IPS-NIHi7 (cell line): ENCODE data around the gene AMZ1.

Source experiments
- DNase-seq: peaks from one replicate; pipeline ENCODE4 v3.0.0; 2012; ENCODE audit warnings: mixed read lengths; ENCODE audit errors: extremely low spot score

The AMZ1 gene

GRCh38 chr7:2750004-2750407 is 62.0 kb downstream of the AMZ1 start:
- no peak for DNase-seq

DNA sequence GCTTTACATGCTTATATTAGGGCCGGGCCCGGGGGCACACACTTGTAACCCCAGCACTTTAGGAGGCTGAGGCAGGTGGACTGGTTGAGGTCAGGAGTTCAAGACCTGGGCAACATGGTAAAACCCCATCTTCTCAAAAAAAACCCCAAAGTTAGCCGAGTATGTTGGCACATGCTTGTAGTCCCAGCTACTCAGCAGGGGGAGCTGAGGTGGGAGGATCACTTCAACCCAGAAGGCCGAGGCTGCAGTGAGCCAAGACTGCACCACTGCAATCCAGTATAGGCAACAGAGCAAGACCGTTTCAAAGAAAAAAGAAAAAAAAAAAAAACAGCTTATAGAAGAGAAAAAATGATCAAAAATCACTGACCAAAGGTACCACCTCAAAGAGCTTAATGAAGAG is 63.1 kb downstream of the AMZ1 start:
- no peak for DNase-seq

DNA sequence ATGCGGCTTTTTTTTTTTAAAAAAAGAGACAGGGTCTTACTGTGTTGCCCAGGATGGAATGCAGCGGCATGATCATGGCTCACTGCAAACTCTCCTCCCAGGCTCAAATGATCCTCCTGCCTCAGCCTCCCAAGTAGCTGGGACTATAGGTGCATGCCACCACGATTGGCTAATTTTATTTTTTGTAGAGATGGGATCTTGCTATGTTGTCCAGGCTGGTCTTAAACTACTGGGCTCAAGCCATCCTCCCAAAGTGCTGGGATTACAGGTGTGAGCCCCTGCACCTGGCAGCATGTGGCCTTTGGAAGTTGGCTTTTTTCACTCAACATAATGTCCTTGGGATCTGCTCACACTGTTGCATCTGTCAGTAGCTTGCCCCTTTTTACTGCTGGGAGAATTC is 65.1 kb downstream of the AMZ1 start:
- DNase-seq = no peak

GRCh38 chr7:2754086-2754485 is 66.1 kb downstream of the AMZ1 start:
- DNase-seq = no peak

DNA sequence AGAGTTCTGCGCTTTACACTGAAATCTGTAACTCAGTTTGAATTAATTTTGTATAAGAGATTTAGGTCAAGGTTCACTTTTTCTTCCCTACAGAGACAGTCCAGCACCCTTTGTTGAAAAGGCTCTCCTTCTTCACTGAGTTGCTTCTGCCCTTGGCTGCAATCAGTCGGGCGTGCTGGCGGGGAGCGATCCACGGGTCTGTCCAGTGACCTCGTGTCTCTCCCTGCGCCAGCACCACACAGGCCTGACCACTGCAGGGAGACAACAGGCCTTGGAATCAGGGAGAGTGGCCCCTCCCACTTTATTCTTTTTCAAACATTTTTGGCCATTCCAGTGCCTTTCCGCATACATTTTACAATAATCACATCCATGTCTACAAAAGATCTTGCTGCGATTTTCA is 66.9 kb downstream of the AMZ1 start:
- no peak for DNase-seq

GRCh38 chr7:2755531-2755930 is 67.5 kb downstream of the AMZ1 start:
- DNase-seq = no peak

GRCh38 chr7:2757361-2757903 is 69.4 kb downstream of the AMZ1 start:
- DNase-seq = no peak

GRCh38 chr7:2757904-2758672 is 70.1 kb downstream of the AMZ1 start:
- peak; percentile 60 for DNase-seq

GRCh38 chr7:2758673-2759616 is 70.9 kb downstream of the AMZ1 start:
- no peak for DNase-seq

GRCh38 chr7:2759736-2760097 is 71.7 kb downstream of the AMZ1 start:
- DNase-seq = no peak

- peak; percentile 72 for DNase-seq
These were observed 72.3 kb downstream of the AMZ1 start for GRCh38 chr7:2760098-2760889.

DNA sequence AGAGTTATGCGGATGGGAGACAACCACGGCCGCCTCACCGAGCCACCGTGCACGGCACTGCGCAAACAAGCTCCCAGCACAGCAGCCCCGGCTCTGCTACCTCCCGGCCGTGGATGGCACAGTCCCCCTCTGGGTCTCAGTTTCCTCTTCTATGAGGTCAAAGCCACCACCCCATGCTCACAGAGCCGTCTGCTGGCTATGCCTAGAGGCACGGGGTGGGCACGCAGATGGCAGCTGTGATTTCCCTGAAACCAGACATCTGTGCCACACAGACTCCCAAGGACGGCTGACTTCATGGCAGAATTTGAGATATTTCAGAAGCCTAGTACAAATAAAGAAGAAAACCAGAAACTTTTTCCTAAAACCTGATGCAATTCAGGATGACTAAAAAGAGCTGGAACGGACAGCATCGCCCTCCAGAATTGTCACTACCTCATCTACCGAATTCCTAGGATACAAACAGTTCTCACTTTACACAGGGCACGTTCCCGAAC is 73.2 kb downstream of the AMZ1 start:
- no peak for DNase-seq

DNA sequence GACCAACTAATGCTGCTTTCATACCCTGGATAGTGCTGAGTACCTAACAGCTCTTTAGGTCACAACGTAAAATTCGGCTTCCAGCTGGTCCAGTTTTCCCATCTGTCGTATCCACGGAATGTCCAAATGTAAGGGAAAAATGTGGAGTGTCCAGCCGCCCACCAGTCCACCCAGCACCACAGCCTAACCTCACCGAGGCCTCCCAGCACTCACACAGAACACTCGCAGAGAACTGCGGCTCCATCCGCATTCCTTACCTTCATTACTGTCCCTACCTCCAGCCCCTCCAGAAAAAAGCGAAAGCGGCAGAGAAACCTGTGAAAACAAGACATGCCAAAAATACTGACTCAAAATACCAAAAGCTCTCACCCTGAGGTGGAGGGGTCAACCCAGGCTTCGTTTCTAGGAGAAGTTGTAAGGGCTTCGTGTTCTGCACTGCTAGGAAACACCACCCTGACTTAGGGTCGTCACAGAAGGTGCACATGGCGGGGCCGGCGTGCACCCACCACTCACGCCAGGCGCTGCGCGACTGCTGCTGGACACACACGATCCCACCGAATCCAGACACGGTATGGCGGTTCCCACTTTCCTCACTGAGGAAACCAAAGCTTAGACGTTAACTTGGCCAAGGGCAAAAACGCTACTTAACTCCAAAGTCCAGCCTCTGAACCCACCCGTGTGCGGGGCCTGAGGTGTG is 73.9 kb downstream of the AMZ1 start:
- no peak for DNase-seq

DNA sequence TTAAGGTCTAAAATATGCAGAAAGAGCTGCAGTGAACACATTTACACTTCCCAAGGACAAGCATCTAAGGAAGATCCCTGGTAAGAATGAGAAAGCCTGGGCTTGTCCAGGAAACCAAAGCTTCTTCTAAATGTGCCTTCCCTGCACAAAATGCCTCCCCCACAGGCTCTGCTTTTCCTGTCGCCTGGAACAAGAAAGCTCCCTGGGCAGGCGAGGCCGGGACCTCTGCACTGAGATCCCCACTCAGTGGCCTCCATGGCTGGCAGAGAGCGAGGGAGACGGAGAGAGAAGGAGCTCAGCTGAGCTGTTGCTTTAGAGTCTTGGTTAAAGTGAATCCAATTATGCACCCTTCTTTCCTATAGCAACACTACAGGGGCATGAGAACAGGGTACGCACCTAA is 75.6 kb downstream of the AMZ1 start:
- DNase-seq = no peak

DNA sequence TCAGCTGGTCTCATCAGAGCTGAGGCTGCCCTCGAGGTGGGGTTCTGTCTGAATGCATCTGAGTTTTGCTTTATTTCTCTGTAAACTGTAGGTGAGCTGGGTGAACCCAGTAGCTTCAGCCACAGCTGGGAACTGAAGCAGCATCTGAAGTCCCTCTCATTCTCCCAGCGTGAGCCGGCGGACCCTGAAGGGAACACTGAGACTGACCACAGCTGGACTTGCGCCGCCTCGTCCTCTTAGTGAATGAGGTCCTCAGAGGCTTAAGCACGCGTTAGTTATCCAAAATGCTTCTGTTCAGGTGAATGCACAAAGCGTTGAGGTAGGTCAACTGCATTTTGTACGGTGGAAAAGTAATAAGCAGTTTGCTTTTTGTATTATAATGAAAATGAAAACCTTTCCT is 76.6 kb downstream of the AMZ1 start:
- no peak for DNase-seq
